HUES64 (cell line): ENCODE measurements around the gene IZUMO4.

Experiments
- H3K27ac ChIP-seq: 2 replicates; pipeline ENCODE4 v1.7.0; 2013; ENCODE audit warnings: low read depth, low read length, inconsistent platforms
- H3K27me3 ChIP-seq: 2 replicates; pipeline ENCODE4 v1.6.1; 2013; ENCODE audit warnings: mild to moderate bottlenecking, low read length; ENCODE audit not compliant: insufficient read depth
- H3K36me3 ChIP-seq: 2 replicates; pipeline ENCODE4 v1.6.1; 2013; ENCODE audit warnings: mild to moderate bottlenecking, low read length; ENCODE audit not compliant: insufficient read depth
- H3K4me1 ChIP-seq: 2 replicates; pipeline ENCODE4 v1.6.1; 2013; ENCODE audit warnings: mild to moderate bottlenecking, low read length, moderate library complexity; ENCODE audit not compliant: insufficient read depth
- H3K4me3 ChIP-seq: 2 replicates; pipeline ENCODE4 v1.5.1; 2013; ENCODE audit warnings: mild to moderate bottlenecking, low read length, moderate library complexity
- H3K9ac ChIP-seq: 2 replicates; pipeline ENCODE4 v1.6.1; 2013; ENCODE audit warnings: mild to moderate bottlenecking, low read depth, low read length
- H3K9me3 ChIP-seq: 2 replicates; pipeline ENCODE4 v1.6.1; 2013; ENCODE audit warnings: low read depth, low read length; ENCODE audit not compliant: insufficient read depth
- WGBS: fragments of 150-250, 120-280 bp; methylation state at CpG from one replicate; pipeline ENCODE4 v1.1.7; 2013; ENCODE audit warnings: missing lambda C conversion rate; 5-methylcytosine and 5-hydroxymethylcytosine counted together

The IZUMO4 gene

GRCh38 chr19:2076526-2076944 is 20.2 kb upstream of the IZUMO4 start:
- Histone ChIP-seq H3K9me3 (no peaks in the 10 kb centered on the region), H3K36me3 (peaks cover 21% of the 10 kb centered on the region; the same call in 1 of the 2 replicates), H3K27ac (no peak overlapping the region), H3K4me1 (no peaks in the 10 kb centered on the region), H3K9ac (no peak overlapping the region), H3K4me3 (no peak overlapping the region), H3K27me3 (no peaks in the 10 kb centered on the region)
- WGBS = 96% methylated on average over 32 of the region's 32 CpGs

DNA sequence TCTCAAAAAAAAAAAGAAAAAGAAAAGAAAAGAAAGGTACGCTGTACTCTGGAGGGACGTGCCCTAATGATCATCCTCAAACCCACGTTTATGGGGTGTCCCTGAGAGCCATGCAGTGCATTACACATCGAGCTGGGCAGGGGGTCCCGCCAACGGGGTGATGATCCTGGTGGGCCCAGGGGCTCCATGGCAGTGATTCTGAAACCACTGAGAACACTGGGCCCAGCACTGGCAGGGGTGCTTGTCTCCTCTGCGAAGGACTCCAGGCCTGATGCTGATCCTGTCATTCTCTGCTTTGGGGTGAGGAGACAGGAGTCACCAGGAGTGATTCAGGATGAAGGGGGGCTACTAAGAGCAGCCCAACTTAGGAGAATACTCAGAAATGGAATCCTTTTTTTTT is 19.3 kb upstream of the IZUMO4 start:
- H3K36me3 ChIP-seq = peaks cover 20% of the 10 kb centered on the region; the same call in 1 of the 2 replicates

GRCh38 chr19:2077833-2078619 is 18.7 kb upstream of the IZUMO4 start:
- Histone ChIP-seq H3K27me3 (no peaks in the 10 kb centered on the region), H3K9ac (no peak overlapping the region), H3K9me3 (no peaks in the 10 kb centered on the region), H3K4me1 (no peaks in the 10 kb centered on the region), H3K27ac (no peak overlapping the region), H3K4me3 (no peak overlapping the region), H3K36me3 (peaks cover 16% of the 10 kb centered on the region; the same call in 1 of the 2 replicates)
- 96% methylated on average over 44 of the region's 44 CpGs for WGBS

More for the DNA sequence above, 19.3 kb upstream of the IZUMO4 start:
- Histone ChIP-seq H3K4me3 (no peak overlapping the region), H3K9me3 (no peaks in the 10 kb centered on the region), H3K9ac (no peak overlapping the region), H3K27me3 (no peaks in the 10 kb centered on the region), H3K4me1 (no peaks in the 10 kb centered on the region), H3K27ac (no peak overlapping the region)
- WGBS = 95% methylated on average over 7 of the region's 7 CpGs

DNA sequence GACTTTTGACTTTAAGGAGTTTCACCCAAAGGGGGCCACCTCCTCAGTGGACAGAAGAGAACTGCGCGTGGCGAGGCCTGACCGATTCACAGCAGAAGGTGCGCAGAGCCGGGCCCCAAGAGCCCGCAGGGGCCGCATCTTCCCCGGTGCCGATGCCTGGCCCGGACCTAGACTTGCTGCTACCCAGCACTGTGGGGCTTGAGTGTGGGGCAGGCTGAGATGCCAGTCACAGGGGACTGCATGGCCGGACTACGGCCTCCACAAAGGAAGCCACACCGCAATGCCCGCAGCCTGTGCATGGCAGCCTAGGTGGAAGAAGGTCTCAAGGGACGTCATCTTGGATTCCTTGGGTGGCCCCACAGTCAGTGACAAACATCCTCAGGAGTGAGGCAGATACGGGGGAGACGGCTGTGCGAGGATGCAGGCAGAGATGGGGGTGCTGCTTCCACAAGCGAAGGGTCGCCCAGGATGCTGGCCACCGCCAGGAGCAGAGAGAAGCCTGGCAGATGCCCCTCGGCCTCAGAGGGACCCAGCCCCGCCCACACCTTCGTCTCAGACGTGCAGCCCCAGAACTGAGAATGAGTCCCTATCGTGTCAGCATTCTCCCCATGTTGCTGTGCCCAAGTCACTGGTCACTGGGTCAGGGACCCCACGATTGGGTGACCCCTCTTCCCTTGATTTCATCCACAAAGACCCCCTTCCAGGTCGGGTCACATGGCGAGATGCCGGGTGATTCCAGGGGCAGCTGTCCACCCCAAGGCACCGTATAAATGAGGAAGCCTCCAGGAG is 17.4 kb upstream of the IZUMO4 start:
- no peaks in the 10 kb centered on the region for H3K27me3 ChIP-seq
- H3K36me3 ChIP-seq = peaks cover 14% of the 10 kb centered on the region; the same call in 1 of the 2 replicates
- 96% methylated on average over 32 of the region's 32 CpGs for WGBS
- H3K4me3 ChIP-seq = no peak overlapping the region
- no peaks in the 10 kb centered on the region for H3K4me1 ChIP-seq
- no peak overlapping the region for H3K27ac ChIP-seq
- H3K9me3 ChIP-seq = no peaks in the 10 kb centered on the region
- no peak overlapping the region for H3K9ac ChIP-seq

DNA sequence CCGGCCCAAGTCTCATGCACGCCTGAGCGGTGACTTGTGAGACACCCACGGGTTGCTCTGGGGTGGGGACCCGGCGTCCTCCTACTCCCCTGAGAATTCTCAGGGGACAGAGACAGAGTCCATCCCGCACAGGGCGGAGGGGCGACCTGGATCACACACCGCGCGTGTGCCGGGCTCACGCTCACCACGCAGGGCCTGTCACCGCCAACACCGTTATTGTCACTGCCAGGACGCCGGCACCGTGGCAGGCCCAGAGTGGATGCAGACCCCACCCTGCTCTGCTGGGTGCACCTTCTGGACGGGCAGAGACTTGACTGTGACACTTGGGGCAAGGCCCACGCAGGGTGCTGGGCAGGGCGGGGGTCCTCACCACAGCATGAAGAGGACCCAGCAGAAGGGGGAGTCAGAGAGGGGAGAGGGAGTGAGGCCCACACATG is 16.8 kb upstream of the IZUMO4 start:
- H3K9ac ChIP-seq = no peak overlapping the region

GRCh38 chr19:2080336-2080988 is 16.3 kb upstream of the IZUMO4 start:
- no peaks in the 10 kb centered on the region for H3K4me1 ChIP-seq
- no peak overlapping the region for H3K27ac ChIP-seq
- H3K27me3 ChIP-seq = no peaks in the 10 kb centered on the region
- H3K9ac ChIP-seq = no peak overlapping the region
- 95% methylated on average over 23 of the region's 23 CpGs for WGBS
- H3K4me3 ChIP-seq = no peak overlapping the region
- no peaks in the 10 kb centered on the region for H3K9me3 ChIP-seq
- H3K36me3 ChIP-seq = peaks cover 14% of the 10 kb centered on the region; the same call in 1 of the 2 replicates

More for the DNA sequence above, 16.8 kb upstream of the IZUMO4 start:
- Histone ChIP-seq H3K36me3 (peaks cover 14% of the 10 kb centered on the region; the same call in 1 of the 2 replicates), H3K27me3 (no peaks in the 10 kb centered on the region), H3K4me3 (no peak overlapping the region), H3K4me1 (no peaks in the 10 kb centered on the region), H3K9me3 (no peaks in the 10 kb centered on the region), H3K27ac (no peak overlapping the region)
- 94% methylated on average over 23 of the region's 23 CpGs for WGBS

DNA sequence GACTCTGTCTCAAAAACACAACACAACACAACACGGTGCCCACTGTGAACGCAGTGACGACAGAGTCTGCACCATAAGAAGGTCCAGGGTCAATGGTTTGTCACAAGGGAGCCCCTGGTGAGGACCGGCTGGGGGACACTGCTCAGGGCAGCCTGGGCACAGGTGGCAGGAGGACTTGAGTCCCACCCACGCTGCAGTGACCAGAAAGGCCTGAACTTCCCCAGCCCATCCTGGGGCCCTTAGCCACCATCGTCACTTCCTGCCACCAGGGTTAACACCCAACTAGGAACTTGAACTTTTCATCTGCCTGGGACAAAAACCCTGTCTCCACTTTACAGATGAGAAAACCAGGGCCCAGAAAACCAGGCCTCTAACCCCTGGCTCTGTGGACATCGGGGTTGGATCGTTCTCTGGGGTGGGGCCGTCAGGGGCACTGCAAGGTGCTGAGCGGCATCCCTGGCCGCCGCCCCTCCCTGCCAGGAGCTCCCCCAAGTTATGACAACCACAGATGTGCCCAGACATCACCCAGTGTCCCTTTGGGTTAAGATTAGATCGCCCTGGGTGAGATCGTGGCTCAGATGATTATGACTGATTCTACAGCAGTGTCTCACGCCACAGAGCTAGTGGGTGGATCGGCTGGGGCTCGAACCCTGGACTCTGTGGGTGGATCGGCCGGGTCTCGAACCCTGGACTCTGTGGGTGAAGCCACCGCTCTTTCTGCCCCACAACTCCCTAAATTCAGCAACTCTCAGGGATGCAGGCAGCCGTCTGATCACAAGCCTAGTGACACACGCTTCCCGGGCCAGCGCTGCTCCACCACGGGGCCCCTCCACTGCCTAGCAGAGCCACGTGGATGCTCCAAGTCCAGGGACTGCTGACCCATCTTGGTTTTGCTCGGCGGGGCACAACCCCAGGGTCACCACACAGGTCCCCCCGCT is 14.6 kb upstream of the IZUMO4 start:
- Histone ChIP-seq H3K4me1 (no peaks in the 10 kb centered on the region), H3K4me3 (no peak overlapping the region), H3K9ac (no peak overlapping the region), H3K9me3 (no peaks in the 10 kb centered on the region), H3K27ac (no peak overlapping the region), H3K27me3 (no peaks in the 10 kb centered on the region), H3K36me3 (peaks cover 10% of the 10 kb centered on the region; the same call in 1 of the 2 replicates)
- WGBS = 94% methylated on average over 30 of the region's 30 CpGs

GRCh38 chr19:2083174-2083854 is 13.4 kb upstream of the IZUMO4 start:
- no peak overlapping the region for H3K4me3 ChIP-seq
- H3K36me3 ChIP-seq = 0 out of 2 replicates have a peak, but pooled peaks cover under 1% of the 10 kb centered on the region
- no peaks in the 10 kb centered on the region for H3K27me3 ChIP-seq
- 93% methylated on average over 20 of the region's 20 CpGs for WGBS
- no peaks in the 10 kb centered on the region for H3K4me1 ChIP-seq
- no peaks in the 10 kb centered on the region for H3K9me3 ChIP-seq
- H3K9ac ChIP-seq = no peak overlapping the region
- H3K27ac ChIP-seq = no peak overlapping the region

GRCh38 chr19:2084993-2085720 is 11.6 kb upstream of the IZUMO4 start:
- Histone ChIP-seq H3K27ac (no peak overlapping the region), H3K27me3 (no peaks in the 10 kb centered on the region), H3K9me3 (no peaks in the 10 kb centered on the region), H3K36me3 (no peaks in the 10 kb centered on the region), H3K4me3 (no peak overlapping the region), H3K9ac (no peak overlapping the region), H3K4me1 (0 out of 2 replicates have a peak, but pooled peaks cover 3% of the 10 kb centered on the region)
- 90% methylated on average over 28 of the region's 28 CpGs for WGBS
